ENCODE measurements around the gene UEVLD.

The UEVLD gene

DNA sequence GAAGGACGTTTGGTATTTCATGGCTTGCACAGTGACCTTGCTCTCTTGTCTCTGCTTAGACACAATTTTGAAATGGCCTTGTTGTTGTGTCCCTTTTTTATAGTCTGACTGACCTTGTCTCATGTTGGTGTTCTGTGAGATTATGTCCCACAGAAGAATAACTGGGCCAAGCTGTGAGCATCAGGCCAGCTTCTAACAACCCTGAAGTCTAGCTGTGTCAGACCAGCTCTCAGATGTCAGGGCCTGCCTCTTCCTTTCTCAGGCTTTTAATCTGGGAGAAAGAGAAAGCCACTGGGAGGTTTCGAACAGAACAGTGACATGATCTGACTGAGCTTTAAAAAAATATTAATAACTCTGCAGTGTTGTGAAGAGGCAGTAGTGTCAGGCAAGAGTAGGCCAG is 2.0 kb upstream of the UEVLD start:
- DNase-seq (ENCODE audit: low spot score) (no peak), FAIRE-seq (no peak)

DNA sequence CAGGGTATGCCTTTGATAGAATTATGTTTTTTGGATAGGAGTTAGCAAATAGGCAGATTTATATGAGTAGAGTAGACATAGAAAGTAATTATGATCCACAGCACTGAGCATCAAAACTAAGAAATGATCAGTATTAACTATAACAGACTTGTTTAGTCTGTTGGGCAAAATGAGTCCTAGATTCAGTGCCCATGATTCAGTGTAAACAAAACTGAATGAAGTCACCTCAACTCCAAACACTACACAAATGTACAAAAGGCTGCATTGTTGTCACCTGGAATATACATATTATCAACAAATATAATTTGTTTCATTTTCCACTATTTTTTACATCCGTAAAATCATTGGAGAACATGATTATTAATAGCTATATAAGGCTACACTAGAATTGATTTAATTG is 6.7 kb downstream of the UEVLD start:
- FAIRE-seq = no peak
- DNase-seq (ENCODE audit: low spot score) = no peak

GRCh38 chr11:18580113-18580766 is 8.3 kb downstream of the UEVLD start:
- FAIRE-seq (no peak), DNase-seq (ENCODE audit: low spot score) (no peak)

DNA sequence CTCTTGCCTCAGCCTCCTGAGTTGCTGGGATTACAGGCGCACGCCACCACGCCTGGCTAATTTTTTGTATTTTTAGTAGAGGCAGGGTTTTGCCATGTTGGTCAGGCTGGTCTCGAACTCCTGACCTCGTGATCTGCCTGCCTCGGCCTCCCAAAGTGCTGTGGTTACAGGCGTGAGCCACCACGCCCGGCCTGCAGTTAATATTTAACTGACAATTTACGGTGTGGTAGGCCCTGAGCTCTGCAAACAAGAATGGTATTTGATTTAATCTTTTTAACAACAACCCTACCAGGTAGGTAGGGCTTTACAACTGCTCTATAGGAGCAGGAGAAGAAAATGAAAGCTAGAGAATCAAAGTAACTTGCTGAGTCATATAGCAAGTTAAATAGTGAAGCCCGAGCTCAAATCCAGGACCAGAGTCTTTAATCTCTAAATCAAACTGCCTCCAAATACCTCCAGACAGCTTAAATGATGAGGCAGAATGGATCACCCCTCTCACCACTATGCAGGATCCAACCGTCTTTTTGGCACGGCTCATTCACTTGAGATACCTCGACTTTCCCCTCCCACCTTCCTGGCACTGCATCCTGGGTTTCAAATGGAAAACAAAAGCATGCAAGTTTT is 9.4 kb downstream of the UEVLD start:
- FAIRE-seq = no peak
- no peak for DNase-seq (ENCODE audit: low spot score)

DNA sequence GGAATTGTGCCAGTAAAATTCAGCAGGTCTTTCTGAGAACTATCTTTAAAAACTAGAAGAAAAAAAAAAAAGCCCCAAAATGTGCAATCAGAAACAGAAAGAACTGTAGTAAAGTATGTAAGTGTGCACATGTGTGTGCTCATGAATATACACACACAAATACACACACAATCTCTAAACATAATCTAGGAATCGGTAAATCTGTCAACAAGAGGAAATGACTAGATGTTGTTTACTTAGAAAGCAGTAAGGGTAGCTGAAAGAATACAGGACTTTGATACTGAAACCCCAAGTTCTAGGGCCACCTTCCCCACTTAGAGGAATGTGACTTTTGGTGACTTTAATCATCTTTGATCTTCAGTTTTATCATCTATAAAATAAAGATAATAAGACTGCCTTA is 13.2 kb downstream of the UEVLD start:
- no peak for DNase-seq (ENCODE audit: low spot score)
- no peak for FAIRE-seq

DNA sequence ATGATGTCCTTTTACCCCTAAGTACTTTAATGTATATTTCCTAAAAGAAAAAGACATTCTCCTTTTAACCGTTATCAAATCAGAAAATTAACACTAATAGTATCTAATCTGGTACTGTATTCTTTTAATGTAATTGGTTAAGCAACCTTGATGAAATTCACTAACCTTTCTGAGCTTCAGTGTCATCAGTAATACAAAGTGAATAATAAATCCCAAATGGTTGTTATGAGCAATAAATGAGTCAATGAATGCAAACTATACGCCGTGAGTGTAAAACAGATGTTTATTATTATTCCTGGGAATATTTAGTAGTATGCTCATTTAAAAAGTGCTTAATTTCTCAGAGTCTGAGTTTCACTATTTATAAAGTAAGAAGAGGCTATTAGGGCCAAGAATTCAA is 21.5 kb downstream of the UEVLD start:
- DNase-seq (ENCODE audit: low spot score) (no peak), FAIRE-seq (no peak)

DNA sequence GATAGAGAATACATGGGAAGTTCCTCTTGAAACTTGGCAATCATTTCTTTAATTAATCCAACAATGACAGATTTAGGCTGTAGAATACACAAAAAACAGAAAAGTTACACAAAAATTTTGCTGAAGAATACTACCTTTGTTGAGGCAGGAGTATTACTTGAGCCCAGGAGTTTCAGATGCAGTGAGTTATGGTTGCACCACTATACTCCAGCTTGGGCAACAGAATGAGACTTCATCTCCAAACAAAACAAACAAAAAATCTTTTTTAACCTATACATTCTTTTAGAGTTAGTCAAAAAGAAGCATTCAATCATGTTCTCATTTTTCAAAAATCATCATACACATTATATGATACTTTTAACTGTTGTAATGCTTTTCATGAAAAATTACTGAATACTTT is 22.1 kb downstream of the UEVLD start:
- no peak for FAIRE-seq
- no peak for DNase-seq (ENCODE audit: low spot score)

DNA sequence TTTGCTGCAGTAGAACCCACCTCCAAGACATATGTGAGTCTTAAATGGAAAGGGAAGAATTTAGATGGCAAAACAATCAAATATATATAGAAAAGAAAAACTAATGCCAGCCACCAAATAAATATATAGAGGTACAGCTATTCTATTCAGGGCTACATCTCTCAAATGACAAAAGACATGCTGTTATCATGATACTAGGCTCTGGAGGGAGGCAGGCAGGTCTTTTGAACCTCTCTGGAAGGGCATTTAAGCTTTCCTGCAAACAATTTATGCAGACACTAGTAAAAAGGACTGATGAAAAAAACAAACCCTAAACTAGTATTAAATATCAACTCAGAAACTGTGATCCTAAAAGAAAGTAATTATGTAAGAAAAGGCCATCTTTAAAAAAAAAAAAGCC is 24.4 kb downstream of the UEVLD start:
- DNase-seq (ENCODE audit: low spot score) = no peak
- FAIRE-seq = no peak

- DNase-seq (ENCODE audit: low spot score) (no peak), FAIRE-seq (no peak)
These were observed 25.3 kb downstream of the UEVLD start for GRCh38 chr11:18563090-18563730.

- FAIRE-seq = no peak
These were observed 40.5 kb downstream of the UEVLD start for GRCh38 chr11:18548001-18548400.

GRCh38 chr11:18540207-18541009 is 48.1 kb downstream of the UEVLD start:
- DNase-seq (ENCODE audit: low spot score) (no peak), FAIRE-seq (no peak)

More at GRCh38 chr11:18548001-18548400, 40.5 kb downstream of the UEVLD start:
- no peak for DNase-seq (ENCODE audit: low spot score)

- no peak for DNase-seq (ENCODE audit: low spot score)
- FAIRE-seq = no peak
These were observed 52.3 kb downstream of the UEVLD start for GRCh38 chr11:18536209-18536608.

- FAIRE-seq (no peak), DNase-seq (ENCODE audit: low spot score) (no peak)
These were observed 54.3 kb downstream of the UEVLD start for GRCh38 chr11:18534245-18534644.

- no peak for FAIRE-seq
- no peak for DNase-seq (ENCODE audit: low spot score)
These were observed 55.2 kb downstream of the UEVLD start for GRCh38 chr11:18533365-18533764.

GRCh38 chr11:18527512-18527911 is 61.0 kb downstream of the UEVLD start:
- FAIRE-seq = no peak

GRCh38 chr11:18526521-18527296 is 61.8 kb downstream of the UEVLD start, which contains the start of gene TSG101:
TSG101 (minus strand) TSS chr11:18526942; CDS start chr11:18526816, 126 bp downstream.
- DNase-seq (ENCODE audit: low spot score) = peak; percentile 95
- FAIRE-seq = peak; percentile 92

More at GRCh38 chr11:18527512-18527911, 61.0 kb downstream of the UEVLD start:
- DNase-seq (ENCODE audit: low spot score) = peak; percentile 3

- no peak for DNase-seq (ENCODE audit: low spot score)
- no peak for FAIRE-seq
These were observed 62.4 kb downstream of the UEVLD start for GRCh38 chr11:18526130-18526520.

DNA sequence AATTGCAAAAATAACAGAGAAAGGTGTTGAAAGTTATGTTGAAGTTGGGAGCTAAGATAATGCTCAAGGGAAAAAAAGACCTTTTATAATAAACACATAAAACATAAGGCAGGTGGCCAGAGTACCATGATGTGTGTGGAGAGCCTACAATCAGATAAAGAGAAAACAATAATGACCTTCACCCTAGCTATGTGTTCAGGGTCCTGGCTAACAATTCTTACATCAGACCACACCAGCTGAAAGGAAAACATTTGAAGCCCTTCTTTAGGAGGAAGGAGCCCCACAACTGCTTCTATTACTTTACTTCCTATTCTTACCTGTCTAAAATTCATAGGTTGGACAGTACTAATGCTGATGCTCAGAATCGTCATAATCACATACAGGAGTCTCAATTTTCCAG is 64.3 kb downstream of the UEVLD start:
- FAIRE-seq = no peak
- no peak for DNase-seq (ENCODE audit: low spot score)

DNA sequence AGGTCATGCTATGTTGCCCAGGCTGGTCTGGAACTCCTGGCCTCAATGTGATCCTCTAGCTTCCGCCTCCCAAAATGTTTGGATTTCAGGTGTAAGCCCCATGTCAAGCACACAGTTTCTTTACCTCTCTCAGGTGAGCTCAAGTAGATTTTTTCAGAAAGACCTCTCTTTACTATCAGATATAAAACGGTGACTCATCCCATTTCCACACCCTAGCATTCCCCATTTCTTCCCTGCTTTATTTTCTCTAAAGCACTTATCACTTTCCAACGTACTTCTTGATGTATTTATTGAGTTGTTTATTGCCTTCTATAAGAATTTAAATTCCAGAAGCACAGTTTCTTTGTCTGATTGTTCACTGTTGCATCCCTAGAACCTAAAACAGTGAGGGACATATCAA is 65.5 kb downstream of the UEVLD start:
- DNase-seq (ENCODE audit: low spot score) (no peak), FAIRE-seq (no peak)

DNA sequence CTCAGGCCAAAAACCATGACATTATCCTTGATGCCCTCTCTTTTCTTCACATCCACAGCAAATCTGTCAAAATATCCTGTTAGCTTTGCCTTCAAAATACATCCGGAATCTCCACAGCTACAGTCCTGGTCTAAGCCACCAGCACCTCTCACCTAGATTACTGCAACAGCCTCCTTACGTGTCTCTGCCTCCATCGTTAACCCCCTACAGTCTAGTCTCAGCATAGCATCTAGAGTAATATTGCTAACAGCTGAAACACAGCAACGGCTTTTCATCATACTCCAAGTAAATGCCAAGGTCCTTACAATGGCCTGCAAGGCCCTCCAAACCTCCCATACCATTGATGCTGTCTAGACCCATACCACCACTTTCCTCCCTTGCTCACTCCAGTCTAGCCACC is 66.1 kb downstream of the UEVLD start:
- DNase-seq (ENCODE audit: low spot score) = peak; percentile 8

DNA sequence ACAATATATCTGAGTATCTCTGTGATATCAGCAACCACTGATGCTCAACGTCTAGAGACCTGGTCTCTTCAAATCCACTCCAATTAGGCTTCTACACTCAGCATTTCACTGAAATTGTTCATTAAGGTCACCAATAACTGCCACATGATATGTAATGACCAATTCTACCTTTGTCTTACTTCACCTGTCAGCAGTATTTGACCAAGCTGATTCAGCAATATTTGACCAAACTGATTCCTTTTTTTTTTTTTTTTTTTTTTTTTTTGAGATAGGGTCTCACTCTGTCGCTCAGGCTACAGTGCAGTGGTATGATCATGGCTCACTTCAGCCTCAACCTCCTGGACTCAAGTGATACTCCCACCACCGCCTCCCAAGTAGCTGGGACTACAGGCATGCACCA is 67.4 kb downstream of the UEVLD start:
- no peak for FAIRE-seq
- DNase-seq (ENCODE audit: low spot score) = no peak

More for the DNA sequence above, 66.1 kb downstream of the UEVLD start:
- FAIRE-seq = no peak

All from urothelium cell line (cell line).